ENCODE results near the gene ABCC11. TPM values are rescaled to one million over a fixed set of nuclear protein-coding genes. Genes with fewer than 3 reads are reported as not detected.

ABCC11 gene
- total and polyA plus RNA-seq, 2 of the 4 experiments (the other 2 are of a cell fraction): 0.09 to 0.18 TPM

DNA sequence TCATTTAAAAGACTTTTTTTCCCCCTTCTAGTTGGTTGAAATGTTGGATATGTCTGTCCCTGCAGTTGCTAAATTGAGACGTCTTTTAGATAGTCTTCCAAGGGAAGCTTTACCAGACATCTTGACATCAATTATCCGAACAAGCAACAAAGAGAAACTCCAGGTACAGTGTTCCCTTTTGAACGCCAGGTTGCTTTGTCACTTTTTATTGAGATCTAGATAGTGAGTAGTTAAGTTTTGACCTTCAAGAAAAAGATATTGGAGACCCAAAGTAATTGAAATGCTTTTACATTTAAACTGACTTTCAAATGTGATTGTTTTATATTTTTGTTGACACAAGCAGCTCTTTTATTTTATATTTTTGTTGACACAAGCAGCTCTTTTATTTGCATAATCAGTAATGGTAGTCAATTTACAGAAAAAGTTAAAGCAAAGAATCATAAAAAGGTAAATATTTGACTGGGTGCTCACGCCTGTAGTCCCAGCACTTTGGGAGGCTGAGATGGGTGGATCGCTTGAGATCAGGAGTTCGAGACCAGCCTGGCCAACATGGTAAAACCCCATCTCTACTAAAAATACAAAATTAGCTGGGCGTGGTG is 9.3 kb upstream of the ABCC11 start:
- Histone ChIP-seq H4K20me1 (ENCODE audit: insufficient read depth, low read length) (peaks cover 4% of the 10 kb centered on the region; the same call in 1 of the 2 replicates), H3K56ac (ENCODE audit: extremely low read depth, insufficient read depth, low read length) (no peak overlapping the region), H2AK5ac (ENCODE audit: low read depth, low read length) (no peak overlapping the region), H3K4me3 (ENCODE audit: insufficient read depth, low read depth, low read length) (no peak overlapping the region), H3K27me3 (ENCODE audit: control insufficient read depth, insufficient read depth, low read length) (no peaks in the 10 kb centered on the region), H3K9me3 (ENCODE audit: control insufficient read depth, insufficient read depth, low read length) (no peaks in the 10 kb centered on the region), H3K23ac (ENCODE audit: low read depth, low read length) (no peak overlapping the region), H4K5ac (ENCODE audit: low read depth, low read length) (no peak overlapping the region), H2BK120ac (ENCODE audit: low read depth, low read length) (no peak overlapping the region), H2AFZ (replicated peaks; ENCODE audit: low read length, poor library complexity) (no peak overlapping the region), H4K8ac (ENCODE audit: low read depth in 2 of 2, low read length in 2 of 2) (no peak overlapping the region), H4K91ac (ENCODE audit: insufficient read depth, low read depth, low read length) (no peak overlapping the region), H3K4ac (ENCODE audit: low read depth, low read length) (no peak overlapping the region), H3K36me3 (ENCODE audit: control insufficient read depth, insufficient read depth, low read length) (peaks cover 26% of the 10 kb centered on the region), H3K14ac (replicated peaks; ENCODE audit: low read depth, low read length) (no peak overlapping the region), H3K9ac (ENCODE audit: low read depth, low read length) (no peak overlapping the region), H3K9me1 (ENCODE audit: insufficient read depth, low read length) (no peaks in the 10 kb centered on the region), H2BK20ac (ENCODE audit: low read depth, low read length) (no peak overlapping the region), H3K18ac (ENCODE audit: low read depth, low read length) (no peak overlapping the region), H3K79me1 (ENCODE audit: low read depth in 1 of 2, low read length in 2 of 2) (peaks cover 19 to 27% of the 10 kb centered on the region in 2 experiments), H3K4me1 (ENCODE audit: control insufficient read depth, insufficient read depth, low read length) (no peaks in the 10 kb centered on the region), H2AK9ac (replicated peaks; ENCODE audit: low read depth, low read length, poor library complexity) (no peak overlapping the region), H3K4me2 (ENCODE audit: low read depth, low read length) (no peak overlapping the region), H2BK15ac (ENCODE audit: low read depth, low read length) (no peak overlapping the region), H3K27ac (ENCODE audit: insufficient read depth, low read length) (no peak overlapping the region), H2BK5ac (ENCODE audit: low read depth, low read length, poor library complexity, severe bottlenecking) (no peak overlapping the region)
- CTCF ChIA-PET: interaction anchor here (0.5 kb wide), 1 partner anchor 735 kb away, joined by 3 read pairs; no protein-coding TSS in a partner anchor
- in situ Hi-C loops (cut with MboI; ENCODE audit: low sequenced_read_pairs) (no loop called here), intact Hi-C loops (cut with micrococcal nuclease) (loop anchor here (2.0 kb wide), 1 partner anchor 14 kb away; no protein-coding TSS in a partner anchor), dilution Hi-C loops (cut with HindIII; ENCODE audit: low sequenced_read_pairs, unreplicated experiment) (no loop called here)
- TF ChIP-seq, protein P1, sequence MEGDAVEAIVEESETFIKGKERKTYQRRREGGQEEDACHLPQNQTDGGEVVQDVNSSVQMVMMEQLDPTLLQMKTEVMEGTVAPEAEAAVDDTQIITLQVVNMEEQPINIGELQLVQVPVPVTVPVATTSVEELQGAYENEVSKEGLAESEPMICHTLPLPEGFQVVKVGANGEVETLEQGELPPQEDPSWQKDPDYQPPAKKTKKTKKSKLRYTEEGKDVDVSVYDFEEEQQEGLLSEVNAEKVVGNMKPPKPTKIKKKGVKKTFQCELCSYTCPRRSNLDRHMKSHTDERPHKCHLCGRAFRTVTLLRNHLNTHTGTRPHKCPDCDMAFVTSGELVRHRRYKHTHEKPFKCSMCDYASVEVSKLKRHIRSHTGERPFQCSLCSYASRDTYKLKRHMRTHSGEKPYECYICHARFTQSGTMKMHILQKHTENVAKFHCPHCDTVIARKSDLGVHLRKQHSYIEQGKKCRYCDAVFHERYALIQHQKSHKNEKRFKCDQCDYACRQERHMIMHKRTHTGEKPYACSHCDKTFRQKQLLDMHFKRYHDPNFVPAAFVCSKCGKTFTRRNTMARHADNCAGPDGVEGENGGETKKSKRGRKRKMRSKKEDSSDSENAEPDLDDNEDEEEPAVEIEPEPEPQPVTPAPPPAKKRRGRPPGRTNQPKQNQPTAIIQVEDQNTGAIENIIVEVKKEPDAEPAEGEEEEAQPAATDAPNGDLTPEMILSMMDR (conservative IDR thresholded peaks at IDR 0.05; ENCODE audit: low read depth, low read length): no peak
- TF ChIP-seq MAFK (IDR thresholded peaks at IDR 0.05; ENCODE audit: low read depth, low read length) (no peak), POLR2A (IDR thresholded peaks at IDR 0.05; ENCODE audit: low read depth, low read length) (no peak), NFE2L2 (IDR thresholded peaks at IDR 0.05; ENCODE audit: low read depth, low read length) (no peak), RCOR1 (IDR thresholded peaks at IDR 0.05; ENCODE audit: insufficient replicate concordance, low read length) (no peak)
- ATAC-seq (ENCODE audit: low read depth) (no peak), DNase-seq (no peak)
- no TSS peak for BruUV-seq (replicated peaks)
- no CpG with 5 or more reads among the region's 7 CpGs for WGBS, 2 experiments (ENCODE audit: extremely low coverage in 2 of 2, insufficient read length in 1 of 2)
- POLR2A ChIA-PET (ENCODE audit: unreplicated experiment): no interaction called here

Measured in IMR-90 (cell line).